HG02938 (cell line): ENCODE data around the gene DGKB.

Experiments used
- ATAC-seq: cut with Tn5 transposase; IDR thresholded peaks from one replicate; pipeline ENCODE4 v1.9.1; 2021; ENCODE audit warnings: mild to moderate bottlenecking, moderate library complexity; ENCODE audit not compliant: unreplicated experiment

The DGKB gene

GRCh38 chr7:14600766-14601367 is 301.7 kb downstream of the DGKB start:
- ATAC-seq = no peak

- ATAC-seq = no peak
Observed at GRCh38 chr7:14598978-14599377, 303.6 kb downstream of the DGKB start.

- ATAC-seq = no peak
Observed at GRCh38 chr7:14596421-14596820, 306.1 kb downstream of the DGKB start.

- ATAC-seq = no peak
Observed at GRCh38 chr7:14590206-14590605, 312.3 kb downstream of the DGKB start.

- ATAC-seq = no peak
Observed at GRCh38 chr7:14585232-14585631, 317.3 kb downstream of the DGKB start.

GRCh38 chr7:14583518-14583917 is 319.0 kb downstream of the DGKB start:
- ATAC-seq = no peak

- ATAC-seq = no peak
Observed at GRCh38 chr7:14582010-14582409, 320.5 kb downstream of the DGKB start.

- no peak for ATAC-seq
Observed at GRCh38 chr7:14579971-14580370, 322.6 kb downstream of the DGKB start.

GRCh38 chr7:14576578-14576977 is 326.0 kb downstream of the DGKB start:
- ATAC-seq = no peak

GRCh38 chr7:14570750-14571607 is 331.6 kb downstream of the DGKB start:
- no peak for ATAC-seq

GRCh38 chr7:14552060-14552459 is 350.5 kb downstream of the DGKB start:
- no peak for ATAC-seq

GRCh38 chr7:14551310-14551709 is 351.2 kb downstream of the DGKB start:
- ATAC-seq = no peak

GRCh38 chr7:14542624-14543023 is 359.9 kb downstream of the DGKB start:
- no peak for ATAC-seq

GRCh38 chr7:14521183-14521582 is 381.4 kb downstream of the DGKB start:
- ATAC-seq = no peak

- no peak for ATAC-seq
Observed at GRCh38 chr7:14510268-14510667, 392.3 kb downstream of the DGKB start.

GRCh38 chr7:14507617-14508016 is 394.9 kb downstream of the DGKB start:
- no peak for ATAC-seq

GRCh38 chr7:14505906-14506305 is 396.6 kb downstream of the DGKB start:
- ATAC-seq = no peak

- ATAC-seq = no peak
Observed at GRCh38 chr7:14504134-14504533, 398.4 kb downstream of the DGKB start.

GRCh38 chr7:14503623-14504022 is 398.9 kb downstream of the DGKB start:
- no peak for ATAC-seq

GRCh38 chr7:14501436-14501835 is 401.1 kb downstream of the DGKB start:
- no peak for ATAC-seq

- no peak for ATAC-seq
Observed at GRCh38 chr7:14497390-14497789, 405.2 kb downstream of the DGKB start.

GRCh38 chr7:14495633-14496032 is 406.9 kb downstream of the DGKB start:
- no peak for ATAC-seq
